Neural progenitor cell (in vitro differentiated cells): Measurements from ENCODE around the gene SLC39A3. TPM values are rescaled to one million over a fixed set of nuclear protein-coding genes. Genes with fewer than 3 reads are reported as not detected.
"Not testable (repeated sequence)": the region's sequence is repeated elsewhere in the genome, so short reads cannot be mapped to it uniquely, and the experiment has no call there.

Experiments
- DNase-seq: peaks from one replicate; pipeline ENCODE4 v3.0.0-alpha.2; 2016; ENCODE audit warnings: low spot score
- H2AFZ ChIP-seq: fragments of 200-600 bp; sonication (generic); replicated peaks from 2 replicates; pipeline ENCODE4 v1.6.1; 2016; ENCODE audit warnings: antibody characterized with exemption
- H3F3A ChIP-seq: fragments of 200-600 bp; sonication (generic); 2 replicates; pipeline ENCODE4 v1.6.1; 2016; ENCODE audit warnings: antibody characterized with exemption, low read depth
- H3K27ac ChIP-seq: fragments of 200-600 bp; sonication (generic); 2 replicates; pipeline ENCODE4 v1.5.1; 2016; ENCODE audit warnings: mild to moderate bottlenecking
- H3K27me3 ChIP-seq: fragments of 200-600 bp; sonication (generic); 2 replicates; pipeline ENCODE4 v1.6.1; 2016; ENCODE audit warnings: mild to moderate bottlenecking, moderate library complexity
- H3K36me3 ChIP-seq: fragments of 200-600 bp; sonication (generic); 2 replicates; pipeline ENCODE4 v1.5.1; 2016
- H3K4me1 ChIP-seq: fragments of 200-600 bp; sonication (generic); 2 replicates; pipeline ENCODE4 v1.6.1; 2016; ENCODE audit warnings: mixed run types
- H3K4me2 ChIP-seq: fragments of 200-600 bp; sonication (generic); 2 replicates; pipeline ENCODE4 v1.6.1; 2016
- H3K4me3 ChIP-seq: fragments of 200-600 bp; sonication (generic); 2 replicates; pipeline ENCODE4 v1.5.1; 2016
- H3K79me2 ChIP-seq: fragments of 200-600 bp; sonication (generic); 2 replicates; pipeline ENCODE4 v1.6.1; 2016; ENCODE audit warnings: low read depth
- H3K9ac ChIP-seq: fragments of 200-600 bp; sonication (generic); 2 replicates; pipeline ENCODE4 v1.6.1; 2016
- H3K9me3 ChIP-seq: fragments of 200-600 bp; sonication (generic); 2 replicates; pipeline ENCODE4 v1.5.1; 2016; ENCODE audit warnings: low read depth
- H4K20me1 ChIP-seq: fragments of 200-600 bp; sonication (generic); 2 replicates; pipeline ENCODE4 v1.6.1; 2016; ENCODE audit warnings: low read depth
- H3K27ac Mint-ChIP-seq: 3 replicates; pipeline ENCODE4 v1.8.0; 2021; ENCODE audit warnings: mixed read lengths
- H3K27me3 Mint-ChIP-seq: 2 replicates; pipeline ENCODE4 v1.8.0; 2022; ENCODE audit warnings: low read depth, mild to moderate bottlenecking, inconsistent platforms, moderate library complexity, mixed read lengths; ENCODE audit not compliant: insufficient read depth
- H3K36me3 Mint-ChIP-seq: 3 replicates; pipeline ENCODE4 v1.8.0; 2021; ENCODE audit warnings: mixed read lengths
- H3K4me1 Mint-ChIP-seq: 3 replicates; pipeline ENCODE4 v1.8.0; 2021; ENCODE audit warnings: mixed read lengths
- H3K4me3 Mint-ChIP-seq: 3 replicates; pipeline ENCODE4 v1.8.0; 2021; ENCODE audit warnings: mild to moderate bottlenecking, moderate library complexity, mixed read lengths
- H3K9me3 Mint-ChIP-seq: 3 replicates; pipeline ENCODE4 v1.8.0; 2020; ENCODE audit warnings: mixed read lengths
- EZH2 ChIP-seq: fragments of 200-600 bp; sonication (generic); IDR thresholded peaks from 2 replicates; pipeline ENCODE4 v1.6.1; 2017; ENCODE audit warnings: antibody characterized with exemption, mild to moderate bottlenecking, moderate library complexity
- EZH2phosphoT487 ChIP-seq: fragments of 200-600 bp; sonication (generic); IDR thresholded peaks from 2 replicates; pipeline ENCODE4 v1.6.1; 2017; ENCODE audit warnings: antibody characterized with exemption
- total RNA-seq: library from RNA; depleted of rRNA; stranded (reverse); fragments of >200 nt; gene quantifications from 2 replicates; pipeline ENCODE4 v1.2.3, GENCODE V29; 2015; ENCODE audit warnings: low replicate concordance
- TF ChIP-seq, protein P1 (sequence below): fragments of 200-600 bp; sonication (generic); IDR thresholded peaks from 2 replicates; pipeline ENCODE4 v1.5.1; 2017; ENCODE audit warnings: antibody characterized with exemption, mild to moderate bottlenecking

The SLC39A3 gene
- total RNA-seq, 1 donor from 2014 or later: 6.1 TPM

DNA sequence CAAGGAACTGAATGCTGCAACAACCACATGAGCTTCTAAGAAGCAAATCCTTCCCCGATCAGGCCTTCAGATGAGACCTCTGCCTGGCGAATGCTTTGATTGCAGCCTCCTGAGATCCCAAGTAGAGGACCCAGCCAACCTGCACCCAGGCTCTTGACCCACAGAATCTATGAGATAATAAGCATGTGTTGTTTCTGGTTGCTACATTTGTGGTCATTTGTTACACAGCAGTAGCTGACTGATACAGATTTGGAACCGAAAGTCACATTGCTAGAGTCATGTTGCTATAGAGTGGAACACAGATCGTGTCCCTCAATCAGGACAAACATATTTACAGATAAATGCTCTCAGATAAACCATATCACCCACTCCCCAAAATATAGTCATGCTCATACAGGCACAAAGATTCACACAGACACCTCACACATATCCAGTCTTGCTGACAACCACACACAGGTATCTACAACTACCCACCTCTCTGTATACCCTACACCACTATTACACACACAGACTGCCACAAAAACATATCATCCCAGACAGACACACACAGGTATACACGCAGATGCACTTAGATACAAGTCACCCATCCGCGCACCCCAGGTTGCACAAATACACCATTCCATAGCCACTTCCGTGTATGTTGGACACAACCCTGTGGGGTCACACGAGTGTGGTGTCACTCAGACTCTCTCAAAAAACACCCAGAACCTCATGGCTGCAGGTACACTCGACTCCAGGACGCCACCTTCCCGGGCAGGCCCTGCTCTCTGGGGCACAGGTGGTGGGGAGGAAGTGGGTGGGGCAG lies 24.1 kb downstream of the SLC39A3 start:
- Histone ChIP-seq H3K4me2 (no peak overlapping the region), H3K27ac (no peak overlapping the region), H3K9me3 (no peaks in the 10 kb centered on the region), H3K4me1 (peaks cover 11% of the 10 kb centered on the region), H3F3A (peaks cover 19% of the 10 kb centered on the region), H3K79me2 (no peaks in the 10 kb centered on the region), H4K20me1 (peaks cover 18% of the 10 kb centered on the region), H3K27me3 (peaks cover 8% of the 10 kb centered on the region), H3K9ac (no peak overlapping the region), H3K36me3 (no peaks in the 10 kb centered on the region), H3K4me3 (no peak overlapping the region), H2AFZ (no peak overlapping the region)
- H3K27ac Mint-ChIP-seq: no peak overlapping the region
- no peak for DNase-seq
- H3K36me3 Mint-ChIP-seq: peaks cover 17% of the 10 kb centered on the region
- no peak for TF ChIP-seq EZH2
- H3K4me3 Mint-ChIP-seq: no peak overlapping the region
- H3K27me3 Mint-ChIP-seq: peaks cover 16% of the 10 kb centered on the region
- H3K4me1 Mint-ChIP-seq: peaks cover 6% of the 10 kb centered on the region
- peaks cover 11% of the 10 kb centered on the region for H3K9me3 Mint-ChIP-seq

DNA sequence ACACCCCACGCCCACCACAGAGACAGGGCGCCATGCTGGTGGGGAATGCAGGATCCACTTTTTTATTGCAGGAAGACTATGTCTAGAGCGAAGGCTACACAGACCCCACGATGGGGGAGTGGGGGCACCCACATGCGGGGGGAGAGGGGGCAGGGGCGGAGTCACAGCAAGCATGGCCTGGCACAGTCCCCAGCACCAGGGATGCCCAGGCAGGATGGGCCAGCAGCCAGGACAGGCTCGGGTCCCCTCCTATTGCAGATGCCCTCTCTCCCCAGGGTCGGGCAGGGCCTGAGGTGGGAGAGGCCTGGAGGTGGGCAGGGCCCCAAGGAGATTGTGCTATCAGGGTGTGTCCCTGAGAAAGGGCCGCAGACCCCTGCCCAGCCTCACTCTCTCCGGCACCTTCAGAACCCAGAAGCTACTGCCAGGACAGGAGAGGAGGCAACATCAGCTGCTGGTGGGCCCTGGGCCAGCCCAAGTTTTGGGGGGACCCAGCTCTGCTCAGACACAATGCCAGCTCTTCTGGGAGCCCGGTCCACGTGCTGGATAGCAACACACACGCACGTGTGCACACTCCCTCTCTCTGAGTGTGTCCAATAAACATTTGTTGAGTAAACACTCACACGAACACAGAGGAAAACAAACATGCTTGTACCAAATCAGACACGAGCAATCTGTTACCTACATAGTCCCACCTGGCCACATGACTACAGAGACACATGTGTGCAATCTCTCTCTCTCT lies 25.1 kb downstream of the SLC39A3 start:
- TF ChIP-seq, protein P1, sequence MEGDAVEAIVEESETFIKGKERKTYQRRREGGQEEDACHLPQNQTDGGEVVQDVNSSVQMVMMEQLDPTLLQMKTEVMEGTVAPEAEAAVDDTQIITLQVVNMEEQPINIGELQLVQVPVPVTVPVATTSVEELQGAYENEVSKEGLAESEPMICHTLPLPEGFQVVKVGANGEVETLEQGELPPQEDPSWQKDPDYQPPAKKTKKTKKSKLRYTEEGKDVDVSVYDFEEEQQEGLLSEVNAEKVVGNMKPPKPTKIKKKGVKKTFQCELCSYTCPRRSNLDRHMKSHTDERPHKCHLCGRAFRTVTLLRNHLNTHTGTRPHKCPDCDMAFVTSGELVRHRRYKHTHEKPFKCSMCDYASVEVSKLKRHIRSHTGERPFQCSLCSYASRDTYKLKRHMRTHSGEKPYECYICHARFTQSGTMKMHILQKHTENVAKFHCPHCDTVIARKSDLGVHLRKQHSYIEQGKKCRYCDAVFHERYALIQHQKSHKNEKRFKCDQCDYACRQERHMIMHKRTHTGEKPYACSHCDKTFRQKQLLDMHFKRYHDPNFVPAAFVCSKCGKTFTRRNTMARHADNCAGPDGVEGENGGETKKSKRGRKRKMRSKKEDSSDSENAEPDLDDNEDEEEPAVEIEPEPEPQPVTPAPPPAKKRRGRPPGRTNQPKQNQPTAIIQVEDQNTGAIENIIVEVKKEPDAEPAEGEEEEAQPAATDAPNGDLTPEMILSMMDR: no peak
- TF ChIP-seq EZH2phosphoT487 (no peak), EZH2 (no peak)

GRCh38 chr19:2714102-2714501 lies 25.7 kb downstream of the SLC39A3 start:
- not testable (repeated sequence) for H3F3A ChIP-seq, H3K36me3 ChIP-seq, DNase-seq, H3K79me2 ChIP-seq, H3K27me3 ChIP-seq, H3K27ac ChIP-seq, H3K4me1 Mint-ChIP-seq, H3K4me1 ChIP-seq, H4K20me1 ChIP-seq, H3K9me3 ChIP-seq, H3K9ac ChIP-seq, H3K4me3 Mint-ChIP-seq, H2AFZ ChIP-seq, H3K4me3 ChIP-seq, H3K27ac Mint-ChIP-seq, H3K4me2 ChIP-seq
- peaks cover 11% of the 10 kb centered on the region for H3K9me3 Mint-ChIP-seq
- H3K27me3 Mint-ChIP-seq: peaks cover 15% of the 10 kb centered on the region
- H3K36me3 Mint-ChIP-seq: peaks cover 17% of the 10 kb centered on the region

More for the DNA sequence above, 25.1 kb downstream of the SLC39A3 start:
- Histone ChIP-seq H3K9me3 (no peaks in the 10 kb centered on the region), H4K20me1 (peaks cover 8% of the 10 kb centered on the region), H3K4me3 (no peak overlapping the region), H2AFZ (no peak overlapping the region), H3K27ac (no peak overlapping the region), H3K4me1 (peaks cover 1% of the 10 kb centered on the region), H3K4me2 (no peak overlapping the region), H3K36me3 (no peaks in the 10 kb centered on the region), H3F3A (peaks cover 9% of the 10 kb centered on the region), H3K27me3 (no peaks in the 10 kb centered on the region), H3K79me2 (no peaks in the 10 kb centered on the region), H3K9ac (no peak overlapping the region)
- peak overlapping the region; percentile 34 for H3K4me3 Mint-ChIP-seq
- H3K9me3 Mint-ChIP-seq: peaks cover 11% of the 10 kb centered on the region
- peaks cover 17% of the 10 kb centered on the region for H3K36me3 Mint-ChIP-seq
- DNase-seq: no peak
- H3K27ac Mint-ChIP-seq: no peak overlapping the region
- peaks cover 2% of the 10 kb centered on the region for H3K4me1 Mint-ChIP-seq
- H3K27me3 Mint-ChIP-seq: peaks cover 14% of the 10 kb centered on the region

DNA sequence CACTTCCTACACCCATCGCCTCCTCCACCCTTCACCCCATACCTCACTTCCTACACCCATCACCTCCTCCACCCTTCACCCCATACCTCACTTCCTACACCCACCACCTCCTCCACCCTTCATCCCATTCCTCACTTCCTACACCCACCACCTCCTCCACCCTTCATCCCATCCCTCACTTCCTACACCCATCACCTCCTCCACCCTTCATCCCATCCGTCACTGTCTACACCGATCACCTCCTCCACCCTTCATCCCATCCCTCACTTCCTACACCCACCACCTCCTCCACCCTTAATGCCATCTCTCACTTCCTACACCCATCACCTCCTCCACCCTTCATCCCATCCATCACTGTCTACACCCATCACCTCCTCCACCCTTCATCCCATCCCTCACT lies 26.6 kb downstream of the SLC39A3 start:
- not testable (repeated sequence) for H3K4me1 ChIP-seq, H3K9me3 ChIP-seq, DNase-seq, H3K4me3 ChIP-seq, H3K9ac ChIP-seq, H3K27ac ChIP-seq, H2AFZ ChIP-seq, H3K4me2 ChIP-seq, H3K27ac Mint-ChIP-seq, H3K36me3 ChIP-seq, H3K4me1 Mint-ChIP-seq, H3F3A ChIP-seq, H4K20me1 ChIP-seq, H3K79me2 ChIP-seq, H3K4me3 Mint-ChIP-seq, H3K27me3 ChIP-seq
- peaks cover 11% of the 10 kb centered on the region for H3K9me3 Mint-ChIP-seq
- peaks cover 15% of the 10 kb centered on the region for H3K36me3 Mint-ChIP-seq
- H3K27me3 Mint-ChIP-seq: peaks cover 12% of the 10 kb centered on the region
